GM21367 (cell line): Measurements from ENCODE around the gene DGCR8.

Experiments
- ATAC-seq: cut with Tn5 transposase; IDR thresholded peaks from one replicate; pipeline ENCODE4 v1.9.1; 2021; ENCODE audit not compliant: unreplicated experiment

The DGCR8 gene

DNA sequence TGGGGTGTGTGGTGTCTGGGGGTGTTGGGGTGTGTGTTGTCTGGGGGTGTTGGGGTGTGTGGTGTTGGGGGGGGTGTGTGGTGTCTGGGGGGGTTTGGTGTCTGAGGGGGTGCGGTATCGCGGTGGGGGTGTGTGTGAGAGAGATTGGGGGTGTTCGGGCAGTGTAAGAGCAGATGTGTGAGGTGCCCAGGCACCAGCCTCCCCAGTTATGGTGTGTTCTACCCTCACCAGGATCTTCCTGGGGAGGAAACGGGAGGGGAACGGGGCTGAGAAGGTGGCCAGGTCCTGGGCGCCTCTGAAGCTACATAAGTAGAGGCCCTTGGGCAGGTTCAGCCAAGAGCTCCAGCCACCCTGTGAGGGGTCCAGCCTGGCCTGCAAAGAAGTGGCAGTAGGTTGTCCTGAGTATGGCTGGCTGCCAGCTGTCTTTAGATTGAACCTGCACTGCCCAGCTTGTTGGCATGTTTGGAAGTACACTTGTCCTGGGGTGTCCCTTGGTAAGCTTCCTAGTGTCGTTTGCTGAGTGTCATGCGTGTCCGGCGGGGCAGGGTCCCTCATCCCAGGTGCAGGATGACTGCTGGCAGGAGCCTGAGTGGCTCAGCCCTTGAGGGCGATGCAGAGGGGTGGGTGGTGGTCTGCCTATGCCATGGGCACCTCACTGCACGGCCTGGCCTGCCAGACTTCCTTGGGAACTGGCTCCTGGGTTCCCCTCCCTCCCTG is 43.5 kb downstream of the DGCR8 start:
- ATAC-seq = no peak

DNA sequence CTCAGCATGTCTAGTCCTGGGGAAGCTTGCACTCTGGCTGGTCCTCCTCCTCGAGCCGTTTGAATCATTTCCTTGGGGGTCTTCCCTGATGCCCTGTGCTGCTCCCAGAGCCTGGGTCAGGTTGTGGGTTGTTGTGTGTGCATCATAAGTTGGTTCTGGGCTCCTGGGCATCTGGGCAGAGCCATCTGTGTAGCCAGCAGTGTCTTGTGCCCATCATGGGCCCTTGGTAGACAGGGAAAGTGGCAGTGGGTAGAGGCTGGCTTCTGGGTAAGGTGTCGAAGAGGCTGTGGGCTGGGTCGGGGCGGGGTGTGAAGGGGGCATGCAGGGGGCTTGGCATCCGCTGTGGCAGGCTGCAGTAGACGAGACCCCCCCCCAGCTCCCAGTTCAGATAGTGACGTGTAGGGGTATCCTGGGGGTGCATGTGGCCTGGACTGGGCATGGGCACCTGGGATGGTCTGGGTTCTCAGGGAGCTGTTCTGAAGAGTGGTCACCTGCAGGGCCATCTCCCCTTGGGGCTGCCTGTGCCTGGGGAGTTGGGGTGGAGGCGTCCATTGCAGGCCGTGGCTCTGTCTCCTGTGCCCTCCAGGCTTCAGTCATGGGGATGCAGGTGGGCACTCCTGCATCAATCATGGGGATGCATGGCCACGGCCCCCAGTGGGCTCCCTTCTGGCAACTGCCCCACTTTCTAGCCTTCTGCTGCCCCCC is 44.2 kb downstream of the DGCR8 start:
- no peak for ATAC-seq

DNA sequence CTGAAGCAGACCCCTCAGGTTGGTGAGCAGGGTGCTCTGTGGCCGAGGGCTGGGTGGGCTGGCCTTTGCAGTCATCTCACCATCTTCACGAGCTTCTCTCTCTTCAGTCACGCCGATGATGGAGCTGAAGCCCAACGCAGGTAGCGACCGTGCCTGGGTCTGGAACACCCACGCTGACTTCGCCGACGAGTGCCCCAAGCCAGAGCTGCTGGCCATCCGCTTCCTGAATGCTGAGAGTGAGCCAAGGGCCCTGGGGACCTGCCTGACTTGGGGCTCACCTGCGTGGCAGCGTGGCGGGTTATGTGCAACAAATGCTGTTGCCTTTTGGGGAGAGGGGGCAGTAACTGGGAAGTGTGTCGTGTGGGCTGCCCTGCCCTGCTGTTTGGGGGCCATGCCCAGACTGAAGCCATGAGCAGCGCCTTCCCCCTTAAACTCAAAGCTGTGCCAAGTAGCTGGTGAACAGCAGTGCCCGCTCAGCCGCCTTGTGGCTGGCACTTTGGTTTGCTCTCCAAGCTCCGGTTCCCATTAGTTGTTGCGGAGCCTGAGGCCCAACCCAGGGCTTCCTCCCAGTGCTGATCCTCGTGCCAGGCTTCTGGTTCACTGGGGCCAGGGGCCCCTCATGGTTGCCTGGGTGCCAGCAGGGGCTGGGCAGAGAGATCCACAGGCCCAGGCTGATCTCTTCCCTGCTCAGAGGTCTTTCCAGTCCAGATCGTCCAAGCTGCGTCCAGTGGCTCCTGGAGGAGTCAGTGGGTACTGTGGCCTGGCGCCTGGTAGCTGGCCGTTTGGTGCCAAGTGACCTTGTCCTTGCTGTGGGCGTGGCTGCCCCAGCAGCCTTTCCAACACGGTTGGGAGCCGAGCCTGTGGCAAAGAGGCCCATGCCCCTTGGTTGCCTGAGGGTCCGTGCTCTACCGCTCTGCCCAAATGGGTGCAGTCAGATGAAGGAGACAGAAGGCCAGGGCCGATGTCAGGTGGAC is 45.4 kb downstream of the DGCR8 start:
- no peak for ATAC-seq

DNA sequence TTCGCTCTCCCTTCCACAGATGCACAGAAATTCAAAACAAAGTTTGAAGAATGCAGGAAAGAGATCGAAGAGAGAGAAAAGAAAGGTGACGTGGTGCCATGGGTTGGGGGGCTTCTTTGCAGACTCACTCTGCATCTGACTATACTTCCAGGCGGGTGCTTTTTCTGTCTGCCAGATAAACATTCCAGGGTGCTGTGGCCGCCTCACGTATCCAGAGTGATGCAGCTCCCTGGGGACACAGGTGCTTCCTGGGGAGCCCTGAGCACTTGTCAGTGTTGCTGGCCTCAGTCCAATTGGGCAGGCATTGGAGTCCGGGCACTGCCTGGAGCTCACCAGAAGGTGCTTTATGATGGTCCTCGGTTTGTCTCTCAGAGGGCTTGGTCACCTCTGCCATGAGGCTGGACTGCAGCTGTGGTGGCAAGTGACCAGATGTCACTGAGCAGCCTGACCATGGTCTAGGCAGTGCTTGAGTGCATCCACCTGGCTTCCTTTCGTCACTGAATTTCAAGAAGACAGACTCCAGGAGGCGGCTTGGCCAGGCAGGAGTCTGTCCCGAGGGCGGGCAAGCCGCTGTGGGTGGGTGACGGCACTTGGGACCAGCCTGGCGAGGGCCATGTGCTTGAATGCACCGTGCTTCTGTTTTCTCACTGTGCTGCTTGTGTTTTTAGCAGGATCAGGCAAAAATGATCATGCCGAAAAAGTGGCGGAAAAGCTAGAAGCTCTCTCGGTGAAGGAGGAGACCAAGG is 46.4 kb downstream of the DGCR8 start:
- ATAC-seq = no peak

DNA sequence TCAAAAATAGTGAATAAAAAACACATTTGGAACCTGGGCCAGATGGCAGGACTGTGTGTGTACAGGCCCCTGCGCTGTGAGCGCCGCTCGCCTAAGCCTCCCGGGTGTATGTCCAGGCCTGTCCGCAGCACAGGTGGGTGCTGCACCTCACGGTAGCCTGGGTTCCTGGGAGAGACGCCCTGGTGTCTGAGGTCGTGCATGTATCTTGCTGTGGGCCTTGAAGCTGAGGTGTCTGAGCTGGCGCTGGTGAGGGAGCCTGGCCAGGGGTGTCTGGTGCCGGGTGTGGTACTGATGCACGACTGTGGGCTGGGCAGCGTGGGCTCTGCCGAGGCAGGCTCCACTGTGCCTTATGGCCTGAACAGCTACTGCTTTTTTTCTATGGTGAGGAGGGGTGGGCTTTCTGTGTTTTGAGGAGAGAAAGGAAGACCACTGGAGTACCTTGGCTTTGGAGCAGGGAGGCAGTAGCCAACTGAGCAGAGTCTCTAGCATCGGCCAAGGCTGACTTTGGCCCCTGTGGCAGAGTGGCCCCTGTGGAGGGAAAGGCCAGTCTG is 47.4 kb downstream of the DGCR8 start:
- ATAC-seq = no peak

DNA sequence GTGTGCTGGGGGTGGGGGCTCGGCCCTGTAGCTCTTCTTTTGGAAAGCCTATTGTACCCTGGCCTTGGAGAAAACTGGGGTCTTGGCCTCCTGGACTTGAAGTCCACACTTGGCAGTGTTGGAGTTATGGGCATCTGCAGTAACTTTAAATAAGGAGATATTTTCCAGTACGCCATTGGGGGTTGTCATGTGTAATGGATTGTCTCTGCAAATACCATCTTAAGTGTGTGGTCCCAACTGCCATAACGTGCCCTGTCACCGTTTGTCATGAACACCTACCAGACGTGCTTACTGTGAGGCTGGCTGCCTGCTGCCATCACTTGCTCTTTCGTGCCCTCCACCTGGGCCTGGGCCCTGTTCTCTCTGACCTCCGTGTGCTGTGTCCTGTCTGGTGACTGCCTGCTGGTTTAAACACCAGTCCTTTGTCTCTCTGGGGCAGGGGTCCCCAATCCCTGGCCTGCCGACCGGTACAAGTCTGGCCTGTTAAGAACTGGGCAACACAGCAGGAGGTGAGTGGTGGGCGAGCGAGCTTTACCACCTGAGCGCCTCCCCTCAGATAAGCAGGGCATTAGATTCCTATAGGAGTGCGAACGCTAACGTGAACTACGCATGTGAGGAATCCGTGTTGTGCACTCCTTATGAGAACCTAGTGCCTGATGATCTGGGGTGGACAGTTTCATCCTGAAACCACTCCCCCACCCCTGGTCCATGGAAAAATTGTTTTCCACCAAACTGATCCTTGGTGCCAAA is 48.0 kb downstream of the DGCR8 start:
- no peak for ATAC-seq

DNA sequence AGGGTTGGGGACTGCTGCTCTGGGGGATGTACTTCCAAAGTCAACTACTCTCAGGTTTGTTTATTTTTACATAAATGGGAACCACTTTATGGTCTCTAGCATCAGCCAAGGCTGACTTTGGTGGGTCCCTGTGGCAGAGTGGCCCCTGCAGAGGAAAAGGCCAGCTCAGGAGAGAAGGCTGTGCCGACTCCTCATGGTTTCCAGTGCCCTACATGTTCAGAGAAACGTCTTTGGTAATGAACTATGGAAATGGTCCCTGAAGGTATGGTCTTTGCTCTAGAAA is 48.5 kb downstream of the DGCR8 start:
- ATAC-seq = no peak

DNA sequence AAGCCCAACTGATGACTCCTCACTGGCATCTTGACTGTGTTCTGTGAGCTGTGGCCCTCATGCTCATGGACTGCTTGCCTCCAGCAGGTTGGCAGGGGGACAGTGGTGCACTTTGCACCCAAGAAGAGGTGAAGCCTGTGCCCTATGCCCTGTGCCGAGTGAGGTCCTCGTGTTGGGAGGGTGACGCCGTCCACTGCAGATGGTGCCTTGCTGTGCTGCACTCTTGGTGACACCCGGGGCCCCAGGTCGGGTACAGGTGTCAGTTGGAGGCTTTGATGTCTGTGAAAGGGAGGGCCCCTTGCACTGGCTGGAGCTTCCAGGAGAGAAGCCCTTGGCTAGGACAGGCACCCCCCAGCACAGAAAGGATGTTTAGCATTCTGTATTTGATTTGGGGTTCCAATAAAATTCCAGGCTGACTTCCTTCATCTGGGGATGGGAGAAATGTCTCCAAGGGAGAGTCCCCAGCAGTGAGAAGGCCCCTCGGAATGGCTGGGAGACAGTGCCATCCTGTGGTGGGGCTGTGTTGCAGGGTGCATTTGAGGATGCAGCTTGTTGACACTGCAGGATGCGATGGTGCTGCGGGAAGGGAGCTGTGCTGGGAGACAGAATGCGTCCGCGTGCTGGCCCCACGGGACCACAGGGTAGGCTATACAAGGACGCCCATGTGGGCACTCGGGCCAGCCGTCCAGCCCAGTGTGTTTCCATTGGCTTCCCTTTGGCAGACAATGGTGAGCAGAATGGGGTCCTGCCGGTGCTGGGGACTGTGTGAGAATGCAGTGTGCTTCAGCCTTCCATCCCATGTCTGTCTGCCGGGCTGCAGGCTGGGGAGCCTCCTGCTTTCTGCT is 49.1 kb downstream of the DGCR8 start:
- ATAC-seq = no peak

DNA sequence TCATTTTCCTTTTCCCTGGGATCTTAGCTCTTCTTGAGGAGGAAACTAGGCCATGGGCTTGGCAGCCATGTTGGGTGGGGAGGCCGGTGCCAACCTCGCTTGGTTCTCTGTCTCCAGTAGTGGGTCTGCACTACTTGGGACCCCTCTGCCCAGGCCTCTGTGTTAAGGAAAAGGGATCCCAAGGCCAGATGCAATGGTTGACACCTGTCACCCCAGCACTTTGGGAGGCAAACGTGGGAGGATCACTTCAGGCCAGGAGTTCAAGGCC is 49.6 kb downstream of the DGCR8 start:
- no peak for ATAC-seq

DNA sequence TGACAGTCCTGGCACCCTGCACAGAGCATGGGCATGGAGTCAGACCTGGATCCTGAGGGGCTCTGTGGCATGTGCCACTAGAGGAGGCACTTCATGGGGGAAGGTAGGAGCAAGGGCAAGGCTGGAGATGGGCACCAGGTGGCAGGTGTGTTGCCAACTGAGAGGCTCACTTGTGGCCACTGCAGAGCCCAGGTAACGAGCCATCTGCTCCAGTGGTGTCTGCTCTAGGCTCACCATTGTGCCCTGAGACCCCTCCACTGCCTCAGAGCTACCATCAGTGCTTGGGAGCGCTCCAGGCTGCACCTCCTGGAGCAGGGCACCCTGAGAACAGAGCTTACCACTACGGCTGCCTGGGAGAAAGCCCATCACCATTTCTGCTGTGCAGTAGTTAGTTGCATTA is 50.3 kb downstream of the DGCR8 start:
- no peak for ATAC-seq

DNA sequence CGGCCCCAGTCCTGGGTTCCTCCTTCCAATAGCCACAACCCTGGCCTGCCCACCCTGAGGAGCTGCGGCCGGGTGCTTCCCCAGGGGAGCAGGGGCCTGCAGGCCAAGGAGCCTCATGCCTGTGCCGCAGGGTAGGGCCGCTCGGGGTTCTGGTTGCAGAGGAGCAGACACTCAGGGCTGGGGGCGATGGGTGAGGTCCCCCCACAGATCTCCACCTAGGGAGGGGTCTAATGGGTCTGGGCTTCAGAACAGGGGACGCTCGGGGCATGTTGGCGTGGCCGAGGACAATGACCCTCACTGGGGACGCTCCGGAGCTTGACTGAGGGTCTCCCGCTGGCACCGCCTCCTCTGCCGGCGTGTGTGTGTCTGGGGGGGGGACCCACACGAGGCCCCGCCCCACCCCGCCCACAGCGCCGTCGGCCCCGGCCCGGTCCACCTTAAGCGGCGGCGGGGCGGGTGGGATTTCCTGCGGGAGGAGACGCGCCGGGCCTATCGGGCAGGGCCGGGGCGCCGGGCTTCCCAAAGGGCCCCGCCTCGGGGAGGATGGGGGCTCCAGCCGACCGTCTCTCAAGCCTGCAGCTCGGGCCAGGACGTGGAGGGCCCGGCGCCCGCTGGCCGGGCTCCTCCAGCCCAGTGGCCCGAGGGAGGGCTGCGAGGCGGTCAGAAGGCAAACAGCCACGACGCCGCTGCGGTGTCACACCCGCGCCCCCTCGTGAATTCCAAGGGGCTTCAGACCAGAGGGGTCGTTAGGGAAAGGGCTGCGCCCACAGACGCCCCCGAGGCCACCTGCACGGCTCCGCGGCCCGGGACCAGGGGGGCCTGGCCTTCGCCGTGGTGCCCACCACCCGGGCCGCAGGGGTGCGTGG is 50.9 kb downstream of the DGCR8 start:
- ATAC-seq = peak; percentile 47

DNA sequence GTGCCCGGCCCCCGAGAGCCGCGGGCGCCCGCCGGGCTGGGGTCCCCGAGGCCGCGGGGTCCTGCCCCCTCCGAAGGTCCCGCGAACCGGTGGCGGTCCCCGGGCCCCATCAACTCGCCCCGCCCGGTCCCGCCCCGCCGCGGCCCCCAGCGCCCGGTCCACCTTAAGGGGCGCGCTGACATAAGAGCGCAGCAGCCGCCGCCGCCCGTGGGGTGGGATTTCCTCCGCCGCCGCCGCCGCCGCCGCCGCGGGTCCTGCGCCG is 51.5 kb downstream of the DGCR8 start, which contains the start of gene ZDHHC8:
ZDHHC8 (plus strand) TSS at position 208 of the 262 bp plus-strand sequence. CDS start 144 bp downstream, outside the sequence.
- ATAC-seq = no peak

DNA sequence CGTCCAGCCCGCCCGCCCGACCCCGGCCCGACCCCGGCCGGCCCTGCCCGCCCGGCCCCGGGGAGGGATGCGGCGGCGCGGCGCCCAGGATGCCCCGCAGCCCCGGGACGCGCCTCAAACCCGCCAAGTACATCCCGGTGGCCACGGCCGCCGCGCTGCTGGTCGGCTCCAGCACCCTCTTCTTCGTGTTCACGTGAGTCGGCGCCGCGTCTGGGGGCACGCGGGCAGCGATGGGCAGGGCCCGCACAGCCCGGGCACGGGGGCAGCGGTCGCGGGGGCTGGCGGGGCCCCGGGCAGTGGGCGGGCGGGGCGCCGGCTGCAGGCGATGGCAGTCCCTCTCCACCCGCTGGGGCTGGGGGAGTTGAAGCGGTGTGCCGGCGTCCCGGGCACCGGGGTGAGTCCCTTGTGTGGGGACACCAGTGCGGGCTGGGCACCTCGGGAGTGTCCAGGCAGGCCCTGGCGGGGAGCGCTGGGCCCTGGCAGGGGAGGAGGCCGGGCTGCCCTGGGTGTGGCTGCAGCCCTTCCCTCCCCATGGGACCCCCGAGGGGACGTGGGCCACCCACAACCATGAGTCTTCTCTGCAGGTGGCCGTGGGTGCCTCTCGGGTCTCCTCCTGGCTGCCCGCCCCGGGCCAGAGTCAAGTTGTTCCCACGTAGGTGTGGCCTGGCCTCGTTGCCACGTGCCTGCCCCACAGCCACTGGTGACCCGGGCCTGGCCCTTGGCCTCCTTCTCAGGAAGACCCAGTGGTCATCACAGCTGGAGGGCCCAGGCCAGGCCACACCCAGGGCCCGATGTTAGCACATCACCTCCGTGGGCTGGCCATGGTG is 52.0 kb downstream of the DGCR8 start:
- no peak for ATAC-seq

DNA sequence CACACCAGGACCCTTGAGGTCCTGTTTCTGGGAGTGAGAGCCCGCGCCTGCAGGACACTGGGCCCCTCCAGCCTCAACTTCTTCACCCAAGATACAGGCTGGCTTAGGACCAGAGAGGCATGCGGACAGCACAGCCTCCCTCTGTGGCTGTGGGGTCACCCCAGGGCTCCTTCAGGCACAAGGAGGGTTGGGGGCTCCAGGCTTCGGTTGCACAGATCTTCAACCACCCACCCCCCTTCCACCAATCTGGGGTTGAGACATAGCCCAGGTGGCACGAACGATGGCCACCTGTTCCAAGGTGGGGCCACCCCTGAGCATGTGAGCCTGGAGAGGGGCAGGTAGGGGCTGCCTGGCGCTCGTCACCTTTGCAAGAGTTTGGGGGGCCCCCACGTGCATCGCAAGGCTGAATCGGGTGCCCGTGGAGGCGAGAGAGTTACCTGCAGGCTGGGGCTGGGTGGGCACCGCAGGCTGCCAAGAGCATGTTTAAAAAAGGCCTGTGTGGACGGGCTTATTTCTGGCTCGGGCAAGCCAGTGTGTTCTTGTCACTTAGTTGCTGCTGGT is 52.7 kb downstream of the DGCR8 start:
- ATAC-seq = no peak

DNA sequence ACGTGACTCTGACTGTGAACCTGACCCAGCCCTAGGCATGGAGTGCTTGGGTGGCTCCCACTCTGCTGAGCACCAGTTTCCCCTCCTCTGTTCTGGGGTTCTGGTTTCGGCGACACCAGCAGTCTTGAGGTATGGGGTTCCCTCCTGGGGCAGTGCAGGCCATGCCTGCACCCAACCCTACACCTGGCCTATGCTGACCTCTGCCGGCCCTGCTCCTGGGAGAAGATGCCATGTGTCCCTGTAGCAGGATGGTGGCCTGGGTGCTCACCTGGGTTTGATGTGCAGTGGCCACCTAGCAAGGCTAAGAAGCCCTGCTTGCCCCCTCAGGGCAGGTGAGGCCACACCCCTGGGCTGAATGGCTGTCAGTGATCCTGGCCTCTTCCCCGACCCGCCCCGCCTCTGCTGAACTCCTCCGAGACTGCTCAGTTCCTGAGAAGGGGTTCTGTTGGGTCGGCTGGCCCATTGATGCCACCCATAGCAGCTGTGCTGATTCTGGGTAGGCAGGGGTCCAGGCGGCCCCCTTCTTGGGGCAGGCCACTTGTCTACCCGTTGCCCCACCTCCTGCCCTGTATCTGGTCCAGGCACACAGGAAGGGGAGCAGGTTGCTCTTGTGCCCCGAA is 54.0 kb downstream of the DGCR8 start:
- ATAC-seq = no peak

DNA sequence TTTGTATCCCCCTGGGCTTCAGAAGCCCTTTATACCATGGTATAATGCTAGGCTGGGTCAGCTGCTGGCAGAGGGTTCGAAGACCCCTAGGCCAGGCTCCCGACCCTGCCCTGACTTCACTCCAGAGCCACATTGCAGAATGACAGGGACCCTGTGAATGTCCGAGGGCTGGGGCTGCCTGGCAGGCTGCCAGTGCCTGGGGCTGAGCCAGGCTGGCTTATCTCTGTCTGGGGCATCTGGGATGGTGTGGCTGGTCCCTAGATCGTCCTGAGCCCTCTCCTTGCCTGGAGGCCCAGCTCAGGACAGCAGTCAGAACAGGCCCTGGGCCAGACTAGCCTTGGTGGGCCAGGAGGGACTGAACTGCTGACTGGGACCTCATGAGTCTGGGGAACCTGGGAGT is 55.2 kb downstream of the DGCR8 start:
- ATAC-seq = no peak
